K562 (cell line): Measurements from ENCODE around the gene COX15. TPM values are rescaled to one million over a fixed set of nuclear protein-coding genes. Genes with fewer than 3 reads are reported as not detected.

Experiments
- BDP1 ChIP-seq: IDR thresholded peaks from 3 replicates; pipeline ENCODE4 v1.6.1; 2011; ENCODE audit not compliant: insufficient read length, insufficient read depth
- CREB3L1 ChIP-seq: fragments of 450-650 bp; IDR thresholded peaks from 2 replicates; pipeline ENCODE4 v1.6.1; 2014; ENCODE audit warnings: low read depth, mild to moderate bottlenecking, moderate library complexity, borderline replicate concordance
- ELK1 ChIP-seq: sonication (generic); formaldehyde crosslinking; IDR thresholded peaks from 2 replicates; pipeline ENCODE4 v1.8.1; 2022; ENCODE audit warnings: missing genetic modification reagents
- FOXJ3 ChIP-seq: sonication (generic); formaldehyde crosslinking; IDR thresholded peaks from 2 replicates; pipeline ENCODE4 v1.4.0; 2020; ENCODE audit warnings: mild to moderate bottlenecking, missing genetic modification reagents
- FUS ChIP-seq: fragments of 200-400 bp; formaldehyde crosslinking; optimal IDR thresholded peaks from 2 replicates; pipeline ENCODE3; 2017; ENCODE audit warnings: low read depth, low read length
- HCFC1 ChIP-seq: IDR thresholded peaks from 2 replicates; pipeline ENCODE4 v1.6.1; 2012; ENCODE audit warnings: low read depth, low read length, improper control_type of control experiment
- HNRNPH1 ChIP-seq: fragments of 200-400 bp; formaldehyde crosslinking; optimal IDR thresholded peaks from 2 replicates; pipeline ENCODE3; 2017; ENCODE audit warnings: low read depth, mild to moderate bottlenecking, low read length, moderate library complexity
- KAT7 ChIP-seq: sonication (generic); formaldehyde crosslinking; IDR thresholded peaks from 2 replicates; pipeline ENCODE4 v1.8.0; 2022; ENCODE audit warnings: missing genetic modification reagents, mild to moderate bottlenecking, borderline replicate concordance
- LARP7 ChIP-seq: fragments of 450-650 bp; IDR thresholded peaks from 2 replicates; pipeline ENCODE4 v1.6.1; 2016
- MCM2 ChIP-seq: fragments of 450-650 bp; IDR thresholded peaks from 2 replicates; pipeline ENCODE4 v1.6.1; 2017; ENCODE audit warnings: low read depth, mild to moderate bottlenecking
- MED1 ChIP-seq: sonication (generic); formaldehyde crosslinking; IDR thresholded peaks from 2 replicates; pipeline ENCODE4 v1.8.1; 2023; ENCODE audit warnings: missing genetic modification reagents, borderline replicate concordance
- PBX2 ChIP-seq, 2 experiments: IDR thresholded peaks in 1 of 2; conservative IDR thresholded peaks in 1 of 2; 2 replicates each; pipeline ENCODE4 v1.6.1; 2016; ENCODE audit warnings: low read depth in 2 of 2, mild to moderate bottlenecking in 1 of 2, missing compliant biosample characterization in 1 of 2, missing genetic modification characterization in 1 of 2, moderate library complexity in 1 of 2
- SIRT6 ChIP-seq: IDR thresholded peaks from one replicate; pipeline ENCODE4 v1.6.1; 2012; ENCODE audit warnings: low read depth, mild to moderate bottlenecking, control low read depth, inconsistent platforms, low read length, moderate library complexity
- SNRNP70 ChIP-seq: fragments of 200-400 bp; formaldehyde crosslinking; optimal IDR thresholded peaks from 2 replicates; pipeline ENCODE3; 2017; ENCODE audit warnings: low read depth, low read length
- TOE1 ChIP-seq, 2 experiments: fragments of 450-650 bp in 1 of 2; sonication (generic) in 1 of 2; formaldehyde crosslinking in 1 of 2; IDR thresholded peaks; 2 replicates each; pipeline versions ENCODE4 v1.7.1 to v1.8.0; 2016 to 2022; ENCODE audit warnings: borderline replicate concordance in 2 of 2, mild to moderate bottlenecking in 2 of 2, antibody characterized with exemption in 1 of 2, inconsistent platforms in 1 of 2, low read depth in 1 of 2, missing genetic modification reagents in 1 of 2, moderate library complexity in 1 of 2
- ZFP36 ChIP-seq: fragments of 150-350 bp; IDR thresholded peaks from 2 replicates; pipeline ENCODE4 v1.6.1; 2018; ENCODE audit warnings: low read length, low read depth; ENCODE audit not compliant: partially characterized antibody
- ZNF274 ChIP-seq: IDR thresholded peaks from 2 replicates; pipeline ENCODE4 v1.6.1; 2011; ENCODE audit warnings: low read depth, mild to moderate bottlenecking, low read length, moderate library complexity, borderline replicate concordance
- ZSCAN29 ChIP-seq: fragments of 450-650 bp; IDR thresholded peaks from 2 replicates; pipeline ENCODE4 v1.6.1; 2017
- polyA plus RNA-seq, 8 experiments: library from polyadenylated mRNA; depleted of rRNA in 4 of 8; stranded (reverse) in 5 of 8; unstranded in 3 of 8; fragments of >200 nt; fragmentation: Nextera tagmentation in 2 of 8; fragmentation: Illumina TruSeq in 1 of 8; extraction: Ambion mirVana in 2 of 8; extraction: Trizol in 1 of 8; gene quantifications; 2 replicates each; pipeline versions ENCODE4 v1.2.1 to v1.2.3, GENCODE V29; 2011 to 2014; ENCODE audit warnings: inconsistent platforms in 1 of 8, missing spikeins in 1 of 8
- total RNA-seq, 7 experiments: library from RNA; depleted of rRNA in 6 of 7; stranded (reverse); fragments of >200 nt in 6 of 7; fragmentation: Illumina TruSeq in 2 of 7; extraction: Trizol in 2 of 7; gene quantifications; 2 replicates each; pipeline versions ENCODE4 v1.2.1 to v1.2.3, GENCODE V29; 2011 to 2021; ENCODE audit warnings: low replicate concordance in 1 of 7
- TF ChIP-seq, protein P1 (sequence below): IDR thresholded peaks from 2 replicates; pipeline ENCODE4 v1.6.1; 2011; ENCODE audit not compliant: insufficient read length; ENCODE audit errors: extremely low read depth
- TF ChIP-seq, protein P2 (sequence below): fragments of 450-650 bp; formaldehyde crosslinking; IDR thresholded peaks from 2 replicates; pipeline ENCODE4 v1.4.0; 2022; ENCODE audit warnings: mild to moderate bottlenecking, moderate library complexity

The COX15 gene
- total and polyA plus RNA-seq, 9 of the 15 experiments (the other 6 are each of a cell fraction or from before 2014, with no cell fraction given), result 17.4 to 45.1 (median 23.7) TPM

DNA sequence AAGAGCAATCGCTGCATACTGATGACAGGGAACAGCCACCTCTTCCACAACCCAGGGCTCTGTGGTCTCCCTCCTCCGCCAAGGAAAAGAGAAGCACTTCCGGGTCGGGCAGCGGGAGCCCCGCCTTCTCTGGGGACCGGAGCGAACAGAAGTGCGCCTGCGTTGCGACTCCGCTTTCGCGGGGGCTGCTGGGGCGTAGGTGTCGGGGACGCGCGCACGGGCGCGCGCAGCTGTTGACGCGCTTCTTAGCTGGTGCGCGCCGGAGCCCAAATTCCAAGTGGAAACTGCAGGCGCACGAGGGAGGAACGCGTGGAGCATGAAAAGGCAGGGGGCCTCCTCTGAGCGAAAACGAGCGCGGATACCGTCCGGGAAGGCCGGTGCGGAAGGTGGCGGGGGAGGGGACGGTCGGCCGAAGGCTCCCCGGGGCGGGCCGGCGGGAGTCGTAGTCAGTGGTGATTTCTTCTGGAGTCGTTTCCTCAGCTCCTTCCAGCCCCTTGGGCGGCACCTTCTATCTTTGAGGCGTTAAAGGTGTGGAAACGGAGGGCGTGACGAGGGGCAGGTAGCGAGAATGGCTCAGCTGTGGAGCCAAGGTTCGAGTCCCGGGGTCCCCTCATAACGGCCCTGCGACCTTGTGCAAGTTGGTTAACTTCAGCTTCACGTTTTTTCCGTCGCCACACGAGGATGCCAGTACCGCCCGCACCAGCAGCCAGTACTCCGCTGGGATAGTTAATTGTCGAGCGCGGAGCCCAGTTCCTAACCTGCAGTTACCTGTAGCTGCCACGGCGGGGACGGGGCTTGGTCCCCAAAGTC, at the start of gene COX15, which contains the start of gene CUTC (continued):
- TF ChIP-seq PBX2 (CRISPR knock-in tag; IDR thresholded peaks at IDR 0.05; ENCODE audit: low read depth) (no peak), PBX2 (tag; conservative IDR thresholded peaks at IDR 0.05; ENCODE audit: low read depth) (no peak), KAT7 (no peak), HNRNPH1 (no peak), FOXJ3 (CRISPR knock-in tag) (no peak), ELK1 (CRISPR knock-in tag) (no peak), ZSCAN29 (no peak), ZFP36 (no peak), TOE1 (IDR thresholded peaks at IDR 0.05; ENCODE audit: borderline replicate concordance) (no peak), TOE1 (CRISPR knock-in tag; IDR thresholded peaks at IDR 0.05; ENCODE audit: borderline replicate concordance, low read depth) (no peak), MED1 (CRISPR knock-in tag) (no peak), HCFC1 (peak; percentile 64), MCM2 (no peak), CREB3L1 (peak; percentile 59; the same call in 1 of the 2 replicates), FUS (no peak), ZNF274 (no peak), SIRT6 (no peak), BDP1 (no peak), LARP7 (no peak), SNRNP70 (no peak)
- TF ChIP-seq, protein P1, sequence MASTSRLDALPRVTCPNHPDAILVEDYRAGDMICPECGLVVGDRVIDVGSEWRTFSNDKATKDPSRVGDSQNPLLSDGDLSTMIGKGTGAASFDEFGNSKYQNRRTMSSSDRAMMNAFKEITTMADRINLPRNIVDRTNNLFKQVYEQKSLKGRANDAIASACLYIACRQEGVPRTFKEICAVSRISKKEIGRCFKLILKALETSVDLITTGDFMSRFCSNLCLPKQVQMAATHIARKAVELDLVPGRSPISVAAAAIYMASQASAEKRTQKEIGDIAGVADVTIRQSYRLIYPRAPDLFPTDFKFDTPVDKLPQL, result no peak
- TF ChIP-seq, protein P2, sequence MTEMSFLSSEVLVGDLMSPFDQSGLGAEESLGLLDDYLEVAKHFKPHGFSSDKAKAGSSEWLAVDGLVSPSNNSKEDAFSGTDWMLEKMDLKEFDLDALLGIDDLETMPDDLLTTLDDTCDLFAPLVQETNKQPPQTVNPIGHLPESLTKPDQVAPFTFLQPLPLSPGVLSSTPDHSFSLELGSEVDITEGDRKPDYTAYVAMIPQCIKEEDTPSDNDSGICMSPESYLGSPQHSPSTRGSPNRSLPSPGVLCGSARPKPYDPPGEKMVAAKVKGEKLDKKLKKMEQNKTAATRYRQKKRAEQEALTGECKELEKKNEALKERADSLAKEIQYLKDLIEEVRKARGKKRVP (CRISPR knock-in tag), result no peak
